HG03280 (cell line): ENCODE data around the gene SERTAD1.

Experiments
- ATAC-seq: cut with Tn5 transposase; IDR thresholded peaks from one replicate; pipeline ENCODE4 v1.9.1; 2021; ENCODE audit warnings: mild to moderate bottlenecking, moderate library complexity; ENCODE audit not compliant: unreplicated experiment

Gene SERTAD1

DNA sequence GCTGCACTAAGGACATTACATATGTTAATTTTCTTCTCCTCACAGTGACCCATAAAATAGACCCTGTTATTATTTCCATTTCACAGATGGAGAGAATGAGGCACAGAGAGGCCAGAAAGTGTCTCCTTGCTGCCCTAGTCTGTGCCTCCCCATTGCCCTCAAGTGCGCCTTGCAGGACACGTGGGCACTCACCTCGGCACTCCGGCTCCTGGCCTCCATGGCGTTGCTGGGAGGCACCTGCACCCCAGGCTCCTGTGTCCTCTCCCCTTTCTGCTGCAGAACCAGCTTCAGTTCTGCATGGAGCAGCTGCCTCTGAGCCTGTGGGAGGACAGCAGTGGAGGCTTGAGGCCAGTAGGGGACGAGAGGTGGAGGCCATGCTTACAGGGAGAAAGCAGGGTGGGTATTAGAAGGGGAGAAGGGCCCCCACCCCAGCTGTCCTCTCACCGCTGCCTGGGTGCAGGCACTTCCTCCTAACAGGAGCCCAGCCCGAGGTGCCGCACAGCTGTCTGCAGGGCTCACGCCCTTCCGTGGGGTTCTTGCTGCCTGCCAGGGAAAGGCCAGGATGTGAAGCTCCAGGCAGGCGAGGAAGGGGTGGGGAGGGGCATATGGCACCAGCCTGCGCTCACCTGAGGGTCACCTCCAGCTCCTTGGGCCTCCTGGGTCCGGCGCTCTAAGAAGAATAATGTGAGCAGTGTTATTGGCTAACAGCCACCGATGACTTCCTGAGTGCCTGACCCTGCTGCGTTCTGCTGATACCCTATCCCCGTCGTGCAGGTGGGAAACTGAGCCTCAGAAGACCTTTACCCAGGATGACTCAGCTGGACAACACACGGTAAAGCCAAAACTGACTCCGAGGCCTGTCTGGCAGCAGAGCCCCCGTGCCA, 17.8 kb downstream of the SERTAD1 start:
- no peak for ATAC-seq

DNA sequence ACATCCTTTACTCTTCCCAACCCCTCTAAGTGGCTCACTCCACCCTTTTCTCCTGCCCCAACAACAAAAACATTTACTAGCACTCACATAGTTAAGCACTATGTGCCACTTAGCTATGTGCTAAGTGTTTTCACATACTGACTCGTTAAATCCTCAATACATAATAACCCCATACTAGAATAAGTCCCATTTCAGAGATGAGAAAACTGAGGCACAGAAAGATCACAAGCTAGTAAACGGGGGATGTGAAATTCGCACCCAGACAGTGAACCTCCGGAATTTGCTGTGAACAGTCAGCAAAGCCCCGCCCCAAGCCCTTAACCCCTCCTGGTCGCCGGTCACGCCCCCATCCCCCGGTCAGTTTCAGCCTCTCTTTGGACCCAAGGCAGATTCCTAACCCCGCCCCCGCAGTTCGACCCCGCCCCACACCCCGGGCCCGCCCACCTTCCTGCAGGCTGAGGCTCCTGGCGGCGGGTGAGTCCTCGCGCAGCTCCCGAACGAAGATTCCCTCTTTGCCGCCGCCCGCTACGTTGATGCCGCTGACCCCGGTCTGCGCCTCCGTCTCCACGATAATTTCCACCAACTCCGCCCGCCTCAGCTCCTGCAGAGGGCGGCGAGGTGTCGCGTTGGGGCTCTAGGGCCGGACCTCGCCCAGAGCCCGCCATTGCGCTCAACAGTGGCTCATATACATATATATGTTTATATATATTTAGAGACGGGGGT, 22.4 kb downstream of the SERTAD1 start:
- ATAC-seq = peak; percentile 81

DNA sequence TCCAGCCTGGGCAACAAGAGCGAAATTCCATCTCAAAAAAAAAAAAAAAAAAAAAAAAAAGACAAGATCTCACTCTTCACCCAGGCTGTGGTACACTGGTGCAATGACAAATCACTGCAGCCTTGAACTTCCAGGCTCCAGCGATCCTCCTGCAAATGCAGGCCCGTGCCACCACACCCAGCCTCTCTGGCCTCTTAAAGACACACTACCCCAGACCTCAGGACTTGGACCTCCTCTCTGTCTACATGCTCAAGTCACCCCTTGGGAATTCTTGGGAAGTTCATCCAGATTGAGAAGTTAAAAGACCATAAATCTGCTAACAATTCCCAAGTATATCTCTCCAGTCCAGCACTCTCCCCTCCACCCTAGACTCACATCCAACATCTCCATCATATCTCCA, 25.2 kb downstream of the SERTAD1 start:
- no peak for ATAC-seq

DNA sequence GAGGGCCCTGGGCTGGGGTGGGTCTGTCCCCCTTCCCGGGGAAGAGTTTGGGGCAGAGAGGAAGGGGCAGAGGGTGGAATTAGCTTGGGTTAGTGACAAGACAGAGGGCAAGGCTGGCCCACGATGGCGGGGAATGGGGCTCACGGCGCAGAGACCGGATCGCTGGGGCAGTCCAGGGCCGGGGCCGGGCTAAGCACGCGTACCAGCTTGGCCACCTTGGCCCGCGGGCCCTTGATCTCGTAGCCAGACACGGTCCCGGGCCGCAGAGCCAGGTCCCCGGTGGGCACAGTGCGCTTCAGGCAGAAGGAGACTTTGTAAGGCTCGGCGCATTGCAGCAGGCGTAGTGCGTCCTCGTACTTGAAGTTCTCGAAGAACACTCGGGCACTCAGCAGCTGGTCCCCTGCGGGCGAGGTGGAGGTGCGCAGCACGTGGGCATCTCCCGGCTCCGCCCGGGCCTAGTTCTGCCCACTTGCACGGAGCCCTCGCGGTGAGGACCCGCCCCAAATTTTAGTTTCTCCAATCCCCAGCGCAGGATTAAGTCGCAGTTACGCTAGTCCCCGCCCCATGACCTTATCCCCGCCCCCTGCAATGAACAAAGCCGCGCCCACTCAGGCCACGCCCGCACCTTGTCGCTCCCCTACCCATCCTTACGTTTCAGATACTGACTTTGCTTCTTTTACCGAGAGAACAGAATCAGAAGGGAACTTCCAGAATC, 27.2 kb downstream of the SERTAD1 start:
- ATAC-seq = no peak

DNA sequence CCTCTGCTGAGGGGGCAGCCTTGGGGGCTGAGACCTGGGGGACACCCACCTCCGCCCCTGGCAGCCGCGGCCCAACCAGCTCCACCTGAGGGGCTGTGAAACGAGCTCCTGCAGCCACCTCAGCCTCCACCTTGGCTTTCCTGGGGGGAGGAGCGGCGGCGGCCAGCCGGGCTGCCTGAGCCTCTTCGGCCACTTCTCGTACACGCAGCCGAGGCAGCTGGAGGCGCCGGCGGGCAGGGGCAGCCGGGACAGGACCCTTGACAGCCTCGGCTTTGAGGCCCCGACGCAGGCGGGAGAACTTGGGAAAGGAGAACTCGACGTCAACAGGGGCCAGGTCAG, 28.3 kb downstream of the SERTAD1 start:
- no peak for ATAC-seq

DNA sequence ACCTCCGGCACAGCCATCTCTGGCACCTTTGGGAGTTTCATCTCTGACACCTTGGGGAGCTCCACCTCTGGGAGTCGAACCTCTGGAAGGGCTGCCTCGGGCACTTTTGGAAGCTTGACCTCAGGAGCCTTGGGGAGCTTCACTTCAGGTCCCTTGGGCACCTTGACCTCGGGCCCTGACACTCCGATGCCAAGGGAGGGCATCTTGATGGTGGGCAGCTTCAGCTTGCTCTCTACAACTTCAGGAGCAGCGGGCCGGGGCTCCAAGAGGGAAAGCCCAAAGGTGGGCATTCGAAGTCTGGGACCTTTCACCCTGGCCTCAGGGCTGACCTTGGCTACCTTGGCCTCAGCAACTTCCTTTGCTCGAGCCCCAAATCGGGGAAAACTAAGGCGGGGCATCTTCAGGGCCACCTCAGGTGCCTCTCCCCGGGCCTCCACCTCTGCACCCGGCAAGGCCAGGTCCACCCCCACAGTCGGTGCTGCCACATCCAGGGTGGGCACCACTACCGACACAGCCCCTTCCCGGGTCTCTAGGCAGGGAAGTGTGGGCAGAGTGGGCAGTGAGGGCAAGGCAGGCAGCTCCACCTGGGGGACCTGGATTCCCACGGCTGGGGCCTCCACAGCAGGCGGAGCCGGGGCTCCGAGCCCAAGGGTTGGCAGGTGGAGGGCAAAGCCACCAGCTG, 28.8 kb downstream of the SERTAD1 start:
- ATAC-seq = no peak

DNA sequence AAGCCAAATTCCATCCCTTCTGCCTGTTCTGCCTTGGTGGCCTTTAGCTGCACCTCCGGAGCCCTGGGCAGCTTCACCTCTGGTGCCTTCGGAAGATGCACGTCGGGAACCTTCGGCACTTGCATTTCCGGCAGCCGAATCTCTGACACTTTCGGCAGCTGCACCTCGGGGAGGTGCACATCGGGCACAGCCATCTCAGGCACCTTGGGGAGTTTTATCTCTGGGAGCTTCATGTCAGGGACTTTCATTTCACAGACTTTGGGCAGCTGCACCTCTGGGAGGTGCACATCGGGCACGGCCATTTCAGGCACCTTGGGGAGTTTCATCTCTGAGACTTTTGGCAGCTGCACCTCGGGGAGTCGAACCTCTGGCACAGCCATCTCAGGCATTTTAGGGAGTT, 29.8 kb downstream of the SERTAD1 start:
- ATAC-seq = no peak

DNA sequence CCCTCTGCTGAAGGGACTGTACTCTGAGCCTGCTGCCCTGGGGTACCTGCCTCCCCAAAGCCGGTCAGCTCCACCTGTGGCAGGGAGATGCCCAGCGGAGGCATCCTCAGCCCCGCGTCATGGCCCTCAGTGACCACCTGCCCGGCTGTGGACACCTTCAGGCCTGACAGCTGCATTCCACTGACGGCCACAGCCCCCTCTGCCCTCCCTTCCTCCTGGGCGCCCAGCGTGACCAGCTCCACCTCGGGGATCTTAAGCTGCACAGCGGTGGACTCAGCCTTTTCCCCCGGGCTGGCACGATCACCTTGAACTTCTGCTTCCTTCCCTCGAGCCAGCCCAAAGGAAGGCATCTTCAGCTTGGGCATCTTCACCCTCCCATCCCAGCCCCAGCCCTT, 31.0 kb downstream of the SERTAD1 start:
- no peak for ATAC-seq

DNA sequence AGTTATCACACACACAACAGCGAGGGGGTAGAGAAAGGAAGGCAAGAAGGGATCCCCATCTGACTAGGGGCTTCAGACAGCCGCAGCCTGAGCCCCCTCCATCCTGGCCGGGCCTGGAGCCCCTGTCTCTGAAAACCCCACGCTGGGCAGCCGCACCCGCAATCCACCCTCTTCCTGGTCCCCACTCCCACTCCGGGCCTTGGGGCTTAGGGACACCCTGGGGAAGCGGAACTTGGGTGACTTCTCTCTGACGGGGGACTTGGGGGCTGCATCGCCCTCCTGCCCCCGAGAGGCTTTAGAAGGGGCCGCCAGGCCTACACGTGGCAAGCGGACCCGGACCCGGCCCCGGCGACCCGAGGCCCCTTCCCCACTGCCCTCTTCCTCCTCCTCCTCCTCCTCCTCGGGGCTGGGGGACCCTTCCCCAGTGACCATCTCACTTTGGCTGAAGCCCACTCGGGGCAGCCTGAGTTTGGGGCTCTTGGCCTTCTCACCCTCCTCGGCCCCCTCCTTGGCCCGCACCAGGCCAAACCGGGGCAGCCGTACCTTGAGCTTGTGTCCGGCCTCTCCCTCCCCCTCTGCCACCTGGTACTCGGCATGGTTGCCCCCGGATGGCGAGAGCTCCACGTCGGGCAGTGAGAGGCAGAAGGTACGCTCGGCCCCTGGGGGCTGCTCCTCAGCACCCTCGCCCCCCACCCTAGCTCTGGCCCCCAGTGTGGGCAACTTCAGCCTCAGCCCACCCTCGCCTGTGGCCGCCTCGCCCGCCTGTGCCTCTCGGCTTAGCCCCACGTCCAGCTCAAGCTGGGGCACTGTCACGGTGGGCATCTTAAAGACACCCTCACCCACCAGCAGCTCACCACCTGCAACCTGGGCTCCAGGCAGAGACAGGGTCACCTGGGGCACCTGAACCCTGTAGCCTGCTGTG, 31.6 kb downstream of the SERTAD1 start:
- no peak for ATAC-seq

DNA sequence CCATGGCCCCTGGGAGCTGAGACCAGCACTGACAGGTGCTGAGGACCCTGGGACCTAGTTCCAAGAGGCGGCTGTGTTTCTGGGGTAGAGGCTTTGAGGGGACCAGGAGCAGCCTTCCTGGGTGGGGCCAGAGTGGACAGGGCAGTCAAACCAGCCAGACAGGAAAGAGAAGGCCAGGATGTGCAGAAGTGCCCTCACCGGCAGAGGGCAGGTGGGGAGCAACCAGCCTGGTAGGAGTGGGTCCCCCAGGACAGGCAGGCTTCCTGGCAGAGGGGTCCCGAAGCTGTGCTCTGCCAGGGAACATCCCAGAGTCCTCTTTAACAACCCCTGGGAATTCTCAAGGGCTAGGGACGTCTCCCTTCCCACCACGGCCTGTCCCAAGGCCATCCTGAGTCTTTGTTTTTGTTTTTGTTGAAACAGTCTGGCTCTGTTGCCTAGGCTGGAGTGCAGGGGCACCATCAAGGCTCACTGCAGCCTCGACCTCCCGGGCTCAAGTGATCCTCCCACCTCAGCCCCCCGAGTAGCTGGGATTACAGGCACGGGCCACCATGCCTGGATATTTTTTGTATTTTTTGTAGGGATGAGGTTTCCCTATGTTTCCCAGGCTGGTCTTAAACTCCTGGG, 32.8 kb downstream of the SERTAD1 start:
- no peak for ATAC-seq

DNA sequence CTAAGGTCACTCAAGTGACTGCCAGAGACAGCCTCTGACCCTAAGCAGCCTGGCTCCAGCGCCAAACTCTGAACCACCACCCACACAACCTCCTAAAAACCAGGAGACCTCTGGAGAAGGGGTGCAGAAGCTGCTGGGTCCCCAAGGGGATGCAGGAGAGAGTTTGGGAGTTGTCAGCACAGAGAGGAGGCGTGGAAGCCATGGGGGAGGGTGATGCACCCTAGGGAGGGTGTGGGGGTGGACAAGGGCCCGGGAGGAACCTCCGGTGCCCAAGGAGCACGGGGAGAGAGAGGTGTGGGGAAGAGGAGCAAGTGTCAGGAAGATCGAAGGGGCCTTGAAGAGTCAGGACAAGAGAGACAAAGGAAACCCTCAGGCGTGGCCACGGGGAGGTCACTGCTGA, 33.7 kb downstream of the SERTAD1 start:
- ATAC-seq = no peak

DNA sequence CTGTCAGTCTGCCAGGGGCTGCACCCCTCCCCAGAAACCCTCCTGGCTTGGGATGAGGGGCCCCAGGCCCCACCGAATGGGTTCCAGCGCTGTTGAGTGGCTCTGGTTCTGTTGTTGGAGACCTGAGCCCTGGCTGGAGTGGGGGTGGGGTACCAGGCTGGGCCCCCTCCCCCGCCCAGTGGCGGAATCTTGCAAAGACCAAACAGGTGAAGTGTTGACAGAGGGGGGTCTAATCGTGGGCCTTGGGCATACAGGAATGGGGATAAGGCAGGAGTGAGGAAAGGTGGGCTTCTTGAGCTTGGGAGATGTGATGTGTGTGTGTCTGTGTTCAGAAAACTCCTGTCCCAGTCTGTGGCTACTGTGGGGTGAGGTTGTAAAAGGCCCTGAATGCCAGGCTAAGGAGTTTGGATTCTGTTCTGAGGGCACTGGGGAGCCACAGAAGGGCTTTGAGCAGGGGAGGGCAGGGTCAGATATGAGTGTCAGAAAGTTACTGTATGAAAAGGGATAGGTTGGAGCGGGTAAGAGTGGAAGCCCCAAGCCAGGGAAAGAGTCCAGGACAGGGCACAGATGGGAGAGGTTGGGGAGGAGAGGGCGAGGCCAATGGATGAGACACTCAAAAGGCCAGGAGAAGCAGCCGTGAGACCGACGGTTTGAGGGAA, 35.6 kb downstream of the SERTAD1 start, which contains the start of gene HIPK4:
Gene HIPK4, minus strand, starts transcription at position 98 of the 659 bp plus-strand sequence. CDS start 279 bp downstream, outside the sequence.
- ATAC-seq = no peak

DNA sequence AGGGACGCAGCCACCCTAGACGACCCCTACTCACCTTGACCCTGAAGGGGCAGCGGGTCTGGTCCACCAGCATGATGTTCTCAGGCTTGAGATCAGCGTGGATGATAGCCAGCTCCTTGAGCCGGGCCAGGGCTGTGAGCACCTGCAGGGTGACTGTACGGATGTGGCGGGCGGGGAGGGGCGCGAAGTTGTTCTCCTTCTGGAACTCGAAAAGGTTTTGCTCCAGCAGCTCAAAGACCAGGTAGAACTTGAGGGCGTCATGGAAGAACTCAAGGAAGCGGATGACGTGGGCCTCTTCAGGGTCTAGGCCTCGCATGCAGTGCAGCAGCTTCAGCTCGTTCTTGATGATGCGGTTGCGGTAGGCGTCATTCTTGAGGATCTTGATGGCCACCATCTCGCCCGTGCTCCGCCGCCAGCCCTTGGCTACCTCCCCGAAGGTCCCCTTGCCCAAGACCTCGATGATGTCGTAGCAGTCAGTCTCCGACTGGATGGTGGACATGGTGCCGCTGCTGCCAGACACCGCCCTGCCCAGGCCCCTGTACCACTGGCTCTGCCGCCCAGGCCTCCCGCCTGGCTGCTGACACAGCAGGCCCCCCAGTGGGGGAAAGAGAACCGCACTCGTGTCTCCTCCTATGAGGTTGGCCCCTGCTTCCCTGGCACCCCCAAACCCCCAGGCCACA, 36.2 kb downstream of the SERTAD1 start:
- no peak for ATAC-seq

DNA sequence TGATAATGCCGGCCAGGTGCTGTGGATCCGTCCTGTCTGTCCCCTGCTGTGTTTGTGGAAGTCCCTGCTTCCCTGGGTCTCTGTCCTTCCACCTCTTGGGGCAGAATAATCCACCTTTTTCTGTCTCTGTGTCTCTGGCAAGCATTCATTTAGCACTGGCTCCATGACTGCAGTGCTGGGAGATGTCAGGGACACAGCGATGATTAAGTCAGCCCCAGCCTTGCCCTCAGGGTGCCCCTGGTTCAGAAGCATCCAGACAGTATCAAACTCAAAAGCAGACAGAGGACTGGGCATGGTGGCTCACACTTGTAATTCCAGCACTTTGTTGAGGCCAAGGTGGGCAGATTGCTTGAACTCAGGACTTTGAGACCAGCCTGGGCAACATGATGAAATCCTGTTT, 37.3 kb downstream of the SERTAD1 start:
- no peak for ATAC-seq

DNA sequence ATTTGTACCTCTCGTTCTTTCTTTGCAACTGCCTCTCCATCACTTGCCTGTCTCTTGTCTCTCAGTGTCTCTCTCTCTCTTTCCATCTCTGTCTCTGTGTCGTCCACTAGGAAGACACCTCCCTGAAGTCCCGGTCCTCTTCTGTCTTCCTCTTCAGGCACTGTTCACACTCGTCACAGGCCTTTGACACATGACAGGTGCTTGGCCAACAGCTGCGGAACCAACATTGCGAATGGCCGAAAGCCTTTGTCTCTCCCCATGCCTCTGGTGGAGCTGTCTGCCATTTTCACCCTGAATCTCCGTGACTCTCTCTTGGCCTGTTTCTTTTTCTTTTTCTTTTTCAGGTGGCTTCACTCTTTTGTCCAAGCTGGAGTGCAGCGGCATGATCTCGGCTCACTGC, 38.6 kb downstream of the SERTAD1 start:
- no peak for ATAC-seq

DNA sequence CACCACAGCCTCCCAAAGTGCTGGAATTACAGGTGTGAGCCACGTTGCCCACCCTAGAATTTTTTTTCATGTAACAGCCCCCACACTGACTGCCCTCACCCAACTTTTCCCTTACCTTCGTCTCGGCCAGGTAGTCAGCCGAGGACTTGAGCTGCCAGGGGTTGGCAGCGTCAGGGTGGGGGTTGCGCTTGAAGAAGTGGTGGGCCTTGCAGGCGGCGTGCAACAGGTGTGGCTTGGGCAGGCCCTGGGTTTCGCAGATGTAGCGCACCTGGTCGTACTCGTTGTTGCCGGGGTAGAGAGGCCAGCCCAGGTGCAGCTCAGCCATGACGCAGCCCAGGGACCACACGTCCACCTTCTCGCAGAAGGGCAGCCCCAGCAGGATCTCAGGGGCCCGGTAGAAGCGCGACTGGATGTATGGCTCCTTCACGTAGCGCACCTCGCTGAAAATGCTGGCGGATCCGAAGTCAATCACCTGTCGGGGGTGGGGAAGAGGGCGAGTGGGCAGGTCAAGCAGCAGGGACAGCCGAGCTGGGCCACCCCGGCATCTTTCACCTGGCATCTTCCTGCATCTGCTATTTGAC, 42.0 kb downstream of the SERTAD1 start:
- ATAC-seq = no peak

DNA sequence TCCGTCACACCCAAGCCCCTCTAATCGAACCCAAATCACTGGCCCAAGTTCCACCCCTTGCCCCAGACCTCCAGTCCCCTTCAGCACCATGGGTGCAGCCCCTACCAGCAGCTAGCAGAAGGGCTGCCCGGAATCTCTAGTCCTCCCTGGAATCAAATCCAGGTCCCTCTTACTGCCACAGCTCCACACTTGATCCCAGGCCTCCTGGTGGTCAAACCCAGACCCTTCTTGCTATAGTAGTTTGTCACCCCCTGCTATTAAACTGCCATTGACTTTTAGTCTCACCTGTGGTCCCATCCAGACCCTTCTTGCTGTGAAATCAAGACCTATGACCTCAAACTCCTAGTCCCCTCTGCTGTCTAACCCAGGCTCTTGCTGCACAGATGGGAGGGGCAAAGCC, 44.5 kb downstream of the SERTAD1 start:
- no peak for ATAC-seq
